ENCODE results near the gene PLAC1. TPM values are rescaled to one million over a fixed set of nuclear protein-coding genes. Genes with fewer than 3 reads are reported as not detected.

The PLAC1 gene
- polyA plus RNA-seq, 1 donor from 2014 or later: not detected

DNA sequence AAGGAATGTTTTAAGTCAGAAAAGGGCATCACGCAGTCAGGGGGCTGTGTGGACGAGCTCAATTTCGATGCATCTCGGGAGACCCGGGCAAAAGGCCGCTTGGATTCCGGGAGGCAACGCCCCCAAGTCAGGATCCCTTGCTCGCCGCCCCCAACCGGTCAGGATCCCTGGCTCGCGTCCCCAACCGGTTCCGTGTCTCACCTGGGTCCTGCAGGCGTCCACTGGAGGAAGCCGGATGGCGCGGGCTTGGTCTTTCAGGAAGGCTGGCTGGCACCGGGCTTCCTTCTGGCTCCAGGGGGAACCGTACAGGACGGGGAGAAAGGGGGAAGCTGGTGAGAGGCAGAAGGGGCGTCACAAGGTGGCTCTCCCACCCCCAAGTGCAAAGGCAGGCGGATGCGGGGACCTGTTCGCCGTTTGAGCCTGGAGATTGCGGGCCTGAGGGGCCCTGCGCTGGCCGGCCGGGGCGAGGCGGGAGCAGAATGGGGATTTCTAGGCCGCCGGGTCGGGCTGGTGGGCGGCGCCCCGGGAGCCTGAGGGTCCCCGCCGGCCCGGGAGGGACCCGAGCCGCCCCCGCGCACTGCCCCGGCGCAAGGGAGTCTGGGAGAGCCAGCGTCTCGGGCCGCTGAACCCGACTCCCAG lies 113.6 kb downstream of the PLAC1 start:
- Histone ChIP-seq H4K20me1 (ENCODE audit: insufficient read depth) (no peaks in the 10 kb centered on the region), H3K4me2 (ENCODE audit: low read length) (no peak overlapping the region), H3K9ac (ENCODE audit: low read length) (no peak overlapping the region), H3K9me3 (ENCODE audit: low read length) (no peaks in the 10 kb centered on the region), H3K27ac (ENCODE audit: low read length) (no peak overlapping the region), H3K4me3 (ENCODE audit: low read length) (no peak overlapping the region), H3K36me3 (ENCODE audit: insufficient read depth, low read length) (no peaks in the 10 kb centered on the region), H3K9me2 (ENCODE audit: insufficient read depth, low read length) (no peaks in the 10 kb centered on the region), H3K79me2 (replicated peaks; ENCODE audit: insufficient read depth, low read length) (no peaks in the 10 kb centered on the region), H3K27me3 (ENCODE audit: insufficient read depth, low read depth, low read length) (peaks cover 60% of the 10 kb centered on the region), H3F3A (ENCODE audit: insufficient read depth, low read length, poor library complexity, severe bottlenecking) (no peaks in the 10 kb centered on the region), H2AFZ (ENCODE audit: low read depth, low read length) (no peak overlapping the region)
- TF ChIP-seq POLR2AphosphoS5 (IDR thresholded peaks at IDR 0.05): no peak
- TF ChIP-seq, protein P1, sequence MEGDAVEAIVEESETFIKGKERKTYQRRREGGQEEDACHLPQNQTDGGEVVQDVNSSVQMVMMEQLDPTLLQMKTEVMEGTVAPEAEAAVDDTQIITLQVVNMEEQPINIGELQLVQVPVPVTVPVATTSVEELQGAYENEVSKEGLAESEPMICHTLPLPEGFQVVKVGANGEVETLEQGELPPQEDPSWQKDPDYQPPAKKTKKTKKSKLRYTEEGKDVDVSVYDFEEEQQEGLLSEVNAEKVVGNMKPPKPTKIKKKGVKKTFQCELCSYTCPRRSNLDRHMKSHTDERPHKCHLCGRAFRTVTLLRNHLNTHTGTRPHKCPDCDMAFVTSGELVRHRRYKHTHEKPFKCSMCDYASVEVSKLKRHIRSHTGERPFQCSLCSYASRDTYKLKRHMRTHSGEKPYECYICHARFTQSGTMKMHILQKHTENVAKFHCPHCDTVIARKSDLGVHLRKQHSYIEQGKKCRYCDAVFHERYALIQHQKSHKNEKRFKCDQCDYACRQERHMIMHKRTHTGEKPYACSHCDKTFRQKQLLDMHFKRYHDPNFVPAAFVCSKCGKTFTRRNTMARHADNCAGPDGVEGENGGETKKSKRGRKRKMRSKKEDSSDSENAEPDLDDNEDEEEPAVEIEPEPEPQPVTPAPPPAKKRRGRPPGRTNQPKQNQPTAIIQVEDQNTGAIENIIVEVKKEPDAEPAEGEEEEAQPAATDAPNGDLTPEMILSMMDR (IDR thresholded peaks at IDR 0.05; ENCODE audit: poor library complexity, severe bottlenecking): no peak
- no peak for TF ChIP-seq TAF1 (IDR thresholded peaks at IDR 0.05; ENCODE audit: low read depth)
- TF ChIP-seq EZH2 (IDR thresholded peaks at IDR 0.05; ENCODE audit: borderline replicate concordance, insufficient read depth, low read length, poor library complexity, severe bottlenecking): no peak

DNA sequence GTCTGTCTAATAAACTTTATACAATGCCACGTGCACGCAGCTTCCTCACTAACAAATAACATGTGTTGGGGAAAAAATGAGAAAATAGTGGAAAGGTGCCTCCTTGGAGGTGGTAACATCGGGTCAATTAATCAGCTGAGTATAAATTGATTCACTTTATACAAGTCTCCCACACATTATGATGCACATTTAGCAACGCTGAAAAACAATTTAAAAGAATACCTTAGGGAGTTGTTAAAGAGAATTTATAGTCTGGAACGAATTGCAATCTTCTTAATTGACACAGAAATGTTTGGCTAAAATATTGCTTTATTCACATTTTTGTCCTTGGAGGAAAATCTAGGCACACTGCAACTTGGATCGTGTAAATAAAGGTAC lies 114.1 kb downstream of the PLAC1 start:
- Histone ChIP-seq H3K79me2 (replicated peaks; ENCODE audit: insufficient read depth, low read length) (no peaks in the 10 kb centered on the region), H3K36me3 (ENCODE audit: insufficient read depth, low read length) (no peaks in the 10 kb centered on the region), H3K9ac (ENCODE audit: low read length) (no peak overlapping the region), H3F3A (ENCODE audit: insufficient read depth, low read length, poor library complexity, severe bottlenecking) (no peaks in the 10 kb centered on the region), H3K9me2 (ENCODE audit: insufficient read depth, low read length) (no peaks in the 10 kb centered on the region), H2AFZ (ENCODE audit: low read depth, low read length) (no peak overlapping the region), H3K4me2 (ENCODE audit: low read length) (no peak overlapping the region), H3K27me3 (ENCODE audit: insufficient read depth, low read depth, low read length) (peaks cover 55% of the 10 kb centered on the region), H3K9me3 (ENCODE audit: low read length) (no peaks in the 10 kb centered on the region), H3K4me3 (ENCODE audit: low read length) (no peak overlapping the region), H4K20me1 (ENCODE audit: insufficient read depth) (no peaks in the 10 kb centered on the region), H3K27ac (ENCODE audit: low read length) (no peak overlapping the region)
- TF ChIP-seq, protein P2, sequence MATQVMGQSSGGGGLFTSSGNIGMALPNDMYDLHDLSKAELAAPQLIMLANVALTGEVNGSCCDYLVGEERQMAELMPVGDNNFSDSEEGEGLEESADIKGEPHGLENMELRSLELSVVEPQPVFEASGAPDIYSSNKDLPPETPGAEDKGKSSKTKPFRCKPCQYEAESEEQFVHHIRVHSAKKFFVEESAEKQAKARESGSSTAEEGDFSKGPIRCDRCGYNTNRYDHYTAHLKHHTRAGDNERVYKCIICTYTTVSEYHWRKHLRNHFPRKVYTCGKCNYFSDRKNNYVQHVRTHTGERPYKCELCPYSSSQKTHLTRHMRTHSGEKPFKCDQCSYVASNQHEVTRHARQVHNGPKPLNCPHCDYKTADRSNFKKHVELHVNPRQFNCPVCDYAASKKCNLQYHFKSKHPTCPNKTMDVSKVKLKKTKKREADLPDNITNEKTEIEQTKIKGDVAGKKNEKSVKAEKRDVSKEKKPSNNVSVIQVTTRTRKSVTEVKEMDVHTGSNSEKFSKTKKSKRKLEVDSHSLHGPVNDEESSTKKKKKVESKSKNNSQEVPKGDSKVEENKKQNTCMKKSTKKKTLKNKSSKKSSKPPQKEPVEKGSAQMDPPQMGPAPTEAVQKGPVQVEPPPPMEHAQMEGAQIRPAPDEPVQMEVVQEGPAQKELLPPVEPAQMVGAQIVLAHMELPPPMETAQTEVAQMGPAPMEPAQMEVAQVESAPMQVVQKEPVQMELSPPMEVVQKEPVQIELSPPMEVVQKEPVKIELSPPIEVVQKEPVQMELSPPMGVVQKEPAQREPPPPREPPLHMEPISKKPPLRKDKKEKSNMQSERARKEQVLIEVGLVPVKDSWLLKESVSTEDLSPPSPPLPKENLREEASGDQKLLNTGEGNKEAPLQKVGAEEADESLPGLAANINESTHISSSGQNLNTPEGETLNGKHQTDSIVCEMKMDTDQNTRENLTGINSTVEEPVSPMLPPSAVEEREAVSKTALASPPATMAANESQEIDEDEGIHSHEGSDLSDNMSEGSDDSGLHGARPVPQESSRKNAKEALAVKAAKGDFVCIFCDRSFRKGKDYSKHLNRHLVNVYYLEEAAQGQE (IDR thresholded peaks at IDR 0.05; ENCODE audit: borderline replicate concordance): no peak
- TF ChIP-seq RAD21 (conservative IDR thresholded peaks at IDR 0.05) (no peak), EP300 (conservative IDR thresholded peaks at IDR 0.05; ENCODE audit: poor library complexity, severe bottlenecking) (no peak), TAF1 (IDR thresholded peaks at IDR 0.05; ENCODE audit: low read depth) (no peak), EZH2 (IDR thresholded peaks at IDR 0.05; ENCODE audit: borderline replicate concordance, insufficient read depth, low read length, poor library complexity, severe bottlenecking) (no peak), SMC3 (conservative IDR thresholded peaks at IDR 0.05; ENCODE audit: poor library complexity) (no peak), POLR2AphosphoS5 (IDR thresholded peaks at IDR 0.05) (no peak), MXI1 (conservative IDR thresholded peaks at IDR 0.05; ENCODE audit: poor library complexity, severe bottlenecking) (no peak)
- TF ChIP-seq, protein P1 (IDR thresholded peaks at IDR 0.05; ENCODE audit: poor library complexity, severe bottlenecking): no peak
